Measurements from ENCODE around the gene NKAIN2.

NKAIN2 gene

GRCh38 chr6:124758663-124759062 lies 955.0 kb downstream of the NKAIN2 start:
- DNase-seq (ENCODE audit: extremely low spot score, insufficient read length, low read depth): no peak
- no peak for FAIRE-seq

DNA sequence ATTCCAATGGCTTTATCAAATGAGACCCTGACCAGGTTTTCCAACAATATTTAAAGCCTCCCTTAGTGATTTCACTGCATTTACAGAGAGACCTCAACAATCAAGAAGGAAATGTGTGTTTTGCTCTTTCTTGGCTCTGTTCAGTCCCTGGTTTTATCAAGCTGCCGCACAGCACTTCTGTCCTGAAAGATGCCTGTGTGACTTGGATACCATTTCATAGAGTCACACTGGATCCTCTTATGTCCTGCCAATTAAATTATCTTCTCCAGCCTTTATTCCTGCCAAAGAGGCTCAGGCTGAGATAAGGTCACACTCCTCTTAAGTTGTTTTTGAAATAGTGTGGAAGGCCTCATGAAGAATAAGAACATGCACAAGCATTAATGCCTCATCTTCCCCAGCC lies 961.6 kb downstream of the NKAIN2 start:
- FAIRE-seq (no peak), DNase-seq (ENCODE audit: extremely low spot score, insufficient read length, low read depth) (no peak)

- FAIRE-seq (no peak), DNase-seq (ENCODE audit: extremely low spot score, insufficient read length, low read depth) (no peak)
Observed at GRCh38 chr6:124768224-124768623, 964.6 kb downstream of the NKAIN2 start.

DNA sequence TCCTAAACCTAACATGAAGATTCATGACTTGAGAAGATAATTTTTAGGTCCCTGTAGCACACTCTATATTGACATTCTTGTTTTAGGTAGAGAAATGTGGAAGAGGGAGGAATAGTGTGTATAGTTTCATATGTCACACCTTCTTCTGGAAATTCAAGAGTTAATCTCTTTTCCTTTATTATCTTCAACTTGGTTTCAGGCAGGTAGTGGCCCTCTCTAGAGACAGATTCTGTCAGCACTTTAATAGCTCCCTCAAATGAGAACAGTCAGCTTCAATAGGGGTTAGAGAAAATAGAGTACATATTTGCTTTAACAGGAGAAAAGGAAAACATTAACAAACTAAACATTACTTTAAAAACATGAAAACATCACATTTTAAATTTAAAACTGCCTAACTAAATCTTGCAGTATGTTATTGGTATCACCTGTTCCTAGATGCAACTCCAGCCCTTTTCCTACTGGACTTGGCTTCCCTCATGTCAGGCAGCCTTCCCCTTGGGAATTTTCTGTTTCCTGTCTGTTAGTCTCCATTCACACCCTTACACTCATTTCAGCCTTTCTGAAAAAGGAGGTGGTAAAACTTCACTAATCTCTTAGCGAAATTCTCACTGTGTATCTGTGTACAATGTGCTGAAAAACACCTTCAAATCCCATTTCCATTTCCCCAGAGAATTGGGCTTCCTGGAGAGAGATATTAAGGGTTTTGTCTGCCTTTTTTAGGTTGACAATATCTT lies 966.3 kb downstream of the NKAIN2 start:
- DNase-seq (ENCODE audit: extremely low spot score, insufficient read length, low read depth) (no peak), FAIRE-seq (no peak)

GRCh38 chr6:124770784-124771183 lies 967.1 kb downstream of the NKAIN2 start:
- DNase-seq (ENCODE audit: extremely low spot score, insufficient read length, low read depth) (no peak), FAIRE-seq (no peak)

DNA sequence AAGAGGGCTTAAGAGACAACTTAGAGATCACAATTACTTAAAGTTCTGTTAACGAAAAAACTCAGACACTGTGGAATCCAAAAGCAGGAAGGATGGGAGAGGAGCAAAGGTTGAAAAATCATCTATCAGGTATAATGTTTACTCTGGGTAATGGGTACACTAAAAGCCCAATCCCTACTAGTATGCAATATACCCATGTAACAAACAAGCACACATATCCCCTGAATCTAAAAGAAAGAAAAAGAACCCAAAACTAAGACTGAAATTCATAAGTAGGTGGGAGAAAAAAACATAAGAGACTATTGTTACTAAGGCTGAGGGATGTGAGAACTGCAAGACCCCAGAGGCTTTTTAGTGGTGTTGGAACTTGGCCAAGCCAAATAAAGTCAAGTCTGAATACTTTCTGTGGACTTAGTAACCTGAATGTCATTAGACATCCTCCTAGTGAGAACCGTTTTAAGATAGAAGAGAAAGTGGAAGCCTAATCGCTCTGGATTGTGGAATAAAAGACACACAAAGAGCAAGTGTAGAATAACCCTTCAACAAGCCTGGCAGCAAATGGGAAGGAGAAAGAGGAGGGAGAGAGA lies 969.2 kb downstream of the NKAIN2 start:
- DNase-seq (ENCODE audit: extremely low spot score, insufficient read length, low read depth): no peak
- FAIRE-seq: no peak

- no peak for DNase-seq (ENCODE audit: extremely low spot score, insufficient read length, low read depth)
Observed at GRCh38 chr6:124775121-124775520, 971.5 kb downstream of the NKAIN2 start.

DNA sequence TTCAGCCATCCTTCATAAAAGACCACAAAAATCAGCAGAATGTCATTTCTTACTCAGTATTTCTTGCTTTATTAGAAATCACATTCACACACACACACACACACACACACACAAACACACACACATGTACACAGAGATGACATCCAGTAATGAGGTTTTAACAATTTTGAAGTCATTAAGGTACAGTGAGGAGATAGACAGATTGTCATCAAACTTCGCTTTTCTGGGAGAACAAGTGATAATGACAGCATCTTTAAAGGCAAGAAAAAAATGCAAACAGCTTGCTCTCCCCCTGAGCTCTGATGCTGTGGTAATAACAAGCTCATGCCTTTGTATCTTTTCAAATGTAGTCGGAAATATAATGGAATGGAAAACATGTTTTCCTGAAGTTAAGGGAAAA lies 974.2 kb downstream of the NKAIN2 start:
- FAIRE-seq: no peak
- DNase-seq (ENCODE audit: extremely low spot score, insufficient read length, low read depth): no peak

More at GRCh38 chr6:124775121-124775520, 971.5 kb downstream of the NKAIN2 start:
- FAIRE-seq: no peak

GRCh38 chr6:124780623-124781022 lies 977.0 kb downstream of the NKAIN2 start:
- no peak for DNase-seq (ENCODE audit: extremely low spot score, insufficient read length, low read depth)
- no peak for FAIRE-seq

GRCh38 chr6:124783344-124783743 lies 979.7 kb downstream of the NKAIN2 start:
- FAIRE-seq: no peak
- no peak for DNase-seq (ENCODE audit: extremely low spot score, insufficient read length, low read depth)

DNA sequence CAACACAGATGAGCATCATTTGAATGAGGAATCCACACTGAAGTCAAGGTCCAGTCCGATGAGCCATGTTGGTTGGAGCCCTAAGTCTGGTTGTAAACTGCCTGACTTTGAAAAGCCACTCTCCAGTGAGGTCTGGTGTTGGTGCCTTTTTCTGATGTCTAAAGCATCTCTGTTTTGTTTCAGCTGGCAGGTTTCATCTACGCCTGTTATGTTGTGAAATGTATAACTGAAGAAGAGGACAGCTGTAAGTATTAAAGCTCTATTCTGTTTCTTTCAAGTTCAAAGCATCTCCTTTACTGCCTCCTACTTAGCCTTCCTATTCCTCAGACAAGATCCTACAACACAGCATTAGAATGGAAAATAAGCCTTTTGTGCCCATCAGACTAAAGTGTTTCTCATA lies 987.5 kb downstream of the NKAIN2 start:
- FAIRE-seq: no peak
- DNase-seq (ENCODE audit: extremely low spot score, insufficient read length, low read depth): no peak

DNA sequence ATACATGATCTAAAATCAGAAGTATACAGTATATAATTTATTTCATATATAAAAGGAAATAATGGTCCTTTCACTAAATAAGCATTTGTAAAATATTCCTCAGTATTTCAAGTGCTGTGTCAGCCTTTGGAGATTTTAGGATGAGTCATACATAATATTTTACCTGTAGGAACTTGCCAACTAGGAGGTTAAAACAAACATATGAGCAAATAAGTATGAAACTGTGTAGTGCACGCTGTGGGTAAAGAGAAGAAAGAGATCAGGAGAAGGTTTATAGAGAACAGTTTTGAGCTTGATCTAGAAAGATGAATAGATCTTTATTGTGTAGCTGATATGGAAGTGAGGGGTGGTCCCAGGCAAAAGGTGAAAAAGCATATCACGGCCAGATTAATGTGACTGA lies 988.7 kb downstream of the NKAIN2 start:
- no peak for FAIRE-seq
- no peak for DNase-seq (ENCODE audit: extremely low spot score, insufficient read length, low read depth)

DNA sequence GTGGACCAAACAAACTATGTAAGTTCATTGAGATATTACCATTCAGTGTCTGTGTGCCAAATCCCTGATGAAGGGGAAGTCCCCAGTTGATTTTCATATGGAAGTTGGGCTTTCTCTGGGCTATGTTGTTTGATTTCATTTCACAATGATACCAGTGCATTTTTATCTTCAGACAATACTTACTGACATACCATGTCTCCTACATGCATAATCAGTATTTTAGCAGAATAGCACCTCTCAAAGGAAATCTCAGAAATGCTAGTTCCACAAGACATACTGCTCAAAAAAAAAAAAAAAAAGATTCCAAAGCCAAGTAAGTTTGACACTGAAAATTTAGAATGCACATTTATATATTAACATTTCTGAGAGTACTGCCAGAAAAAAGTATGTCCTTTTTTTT lies 989.7 kb downstream of the NKAIN2 start:
- no peak for FAIRE-seq
- DNase-seq (ENCODE audit: extremely low spot score, insufficient read length, low read depth): no peak

DNA sequence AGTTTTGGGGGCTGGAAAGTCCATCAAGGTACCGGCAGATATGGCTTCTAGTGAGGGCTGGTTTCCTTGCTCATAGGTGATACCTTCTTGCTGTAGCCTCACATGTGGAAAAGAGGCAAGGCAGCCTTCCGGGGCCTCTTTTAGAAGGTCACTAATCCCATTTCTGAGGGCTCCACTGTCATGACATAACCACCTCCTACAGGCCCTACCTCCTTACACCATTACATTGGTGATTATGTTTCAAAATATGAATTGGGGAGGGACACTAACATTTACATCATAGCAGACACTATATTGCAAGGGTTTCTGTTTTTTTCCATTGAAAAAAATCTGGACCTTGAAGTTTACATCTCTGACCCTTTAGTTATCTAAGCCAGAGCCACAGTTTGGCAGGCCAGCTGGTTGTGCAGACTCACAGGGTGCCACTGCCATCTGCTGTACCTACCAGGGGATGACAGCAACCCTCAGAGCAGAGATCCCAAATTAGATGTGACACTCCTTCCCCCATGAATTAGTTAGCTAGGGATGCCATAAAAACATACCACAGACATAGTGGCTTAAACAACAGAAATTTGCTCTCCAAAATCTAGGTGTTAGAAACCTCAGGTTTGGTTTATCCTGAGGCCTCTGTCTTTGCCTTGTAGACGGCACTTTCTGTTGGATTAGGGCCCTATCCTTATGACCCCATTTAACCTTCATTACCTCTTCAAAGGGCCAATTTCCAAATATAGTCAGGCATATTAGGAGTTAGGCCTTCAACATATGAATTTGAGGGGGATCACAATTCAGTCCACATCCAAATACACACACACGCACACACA lies 992.2 kb downstream of the NKAIN2 start:
- DNase-seq (ENCODE audit: extremely low spot score, insufficient read length, low read depth): no peak

DNA sequence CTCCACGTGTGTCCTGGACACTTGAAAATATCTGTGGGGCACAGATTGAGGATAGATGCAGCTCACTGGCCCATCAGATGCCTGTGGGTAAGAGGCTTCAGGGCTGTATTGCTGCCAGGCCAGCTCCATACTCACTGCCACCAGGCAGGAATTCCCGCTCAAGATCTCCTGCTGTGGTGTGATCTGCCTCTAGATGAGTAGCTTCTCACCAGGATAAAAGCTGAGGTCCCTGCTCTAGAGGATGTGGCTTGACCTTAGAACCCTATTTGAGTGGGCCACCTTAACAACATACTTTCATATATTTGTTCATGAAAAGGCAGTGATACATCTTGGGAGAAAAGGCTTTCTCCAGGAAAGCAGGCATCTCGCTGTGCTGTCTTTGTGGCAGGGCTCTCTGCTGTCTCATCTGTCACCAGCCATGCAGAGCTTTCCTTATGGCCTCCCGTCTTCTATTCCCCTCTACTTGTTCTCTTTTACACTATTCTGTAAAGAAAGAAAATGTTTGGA lies 992.9 kb downstream of the NKAIN2 start:
- FAIRE-seq (no peak), DNase-seq (ENCODE audit: extremely low spot score, insufficient read length, low read depth) (no peak)

More for the DNA sequence above, 992.2 kb downstream of the NKAIN2 start:
- FAIRE-seq: no peak

- FAIRE-seq (no peak), DNase-seq (ENCODE audit: extremely low spot score, insufficient read length, low read depth) (no peak)
Observed at GRCh38 chr6:124797224-124797623, 993.6 kb downstream of the NKAIN2 start.

DNA sequence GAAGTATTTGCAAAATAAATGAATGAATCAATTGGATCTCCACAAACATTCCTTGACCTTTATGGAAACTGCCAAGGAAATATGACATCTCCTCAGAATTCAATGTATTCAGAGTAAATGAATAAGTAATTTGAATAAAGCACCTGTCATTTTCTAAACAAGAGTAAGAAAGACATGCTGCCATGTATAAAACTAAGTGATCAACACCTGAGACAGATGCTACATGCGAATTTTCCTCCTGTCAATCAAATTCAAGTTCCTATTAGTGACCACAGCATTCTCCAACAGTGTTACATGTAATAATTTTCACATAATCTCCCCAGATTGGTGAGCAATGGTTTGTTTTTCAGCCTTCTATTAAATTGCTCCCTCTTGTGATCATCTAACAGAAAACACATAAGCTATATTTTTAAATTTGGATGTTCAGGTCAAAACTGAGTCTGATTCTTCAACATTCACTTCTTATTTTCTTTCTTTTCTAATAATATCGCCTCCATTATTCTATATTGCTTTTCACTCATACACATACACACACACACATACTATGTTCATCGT lies 995.4 kb downstream of the NKAIN2 start:
- DNase-seq (ENCODE audit: extremely low spot score, insufficient read length, low read depth) (no peak), FAIRE-seq (no peak)

DNA sequence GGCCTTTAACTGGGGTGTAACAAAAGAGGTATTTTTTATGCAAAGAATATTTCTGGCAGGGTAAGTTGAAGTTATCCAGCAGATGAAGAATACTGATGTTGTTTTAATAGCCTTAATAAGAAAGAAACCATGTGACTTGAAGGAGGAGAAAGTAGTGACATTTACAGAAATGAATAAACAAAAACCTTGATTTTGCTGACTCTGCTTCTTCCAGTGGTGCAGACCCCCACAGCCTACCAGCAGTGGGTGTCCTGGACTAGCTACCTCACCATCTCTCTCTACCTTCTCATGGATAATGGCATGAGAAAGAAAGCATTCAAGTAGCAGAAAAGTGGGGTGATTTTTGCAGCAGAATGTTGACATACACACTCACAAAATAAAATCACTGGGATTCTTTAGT lies 996.0 kb downstream of the NKAIN2 start:
- FAIRE-seq: no peak
- no peak for DNase-seq (ENCODE audit: extremely low spot score, insufficient read length, low read depth)

DNA sequence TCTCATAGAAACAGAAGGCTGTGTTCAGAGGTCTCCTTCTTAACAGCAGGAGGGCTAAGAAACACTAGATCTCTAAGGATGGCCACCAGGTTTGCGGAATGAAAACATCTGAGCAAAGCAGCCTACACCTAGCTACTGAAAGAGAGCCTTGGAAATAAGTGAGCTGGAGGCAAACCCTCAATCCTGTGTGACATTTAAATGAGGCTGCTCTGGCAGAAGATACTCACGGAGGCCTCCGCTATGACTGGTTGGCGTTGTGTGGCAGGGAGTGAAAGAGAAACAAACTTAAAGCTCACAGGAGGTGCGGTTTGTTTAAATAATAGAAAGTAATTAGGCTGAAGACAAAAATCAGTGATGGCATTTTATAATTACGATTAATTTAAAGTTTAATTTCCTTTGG lies 996.6 kb downstream of the NKAIN2 start:
- no peak for DNase-seq (ENCODE audit: extremely low spot score, insufficient read length, low read depth)
- no peak for FAIRE-seq

DNA sequence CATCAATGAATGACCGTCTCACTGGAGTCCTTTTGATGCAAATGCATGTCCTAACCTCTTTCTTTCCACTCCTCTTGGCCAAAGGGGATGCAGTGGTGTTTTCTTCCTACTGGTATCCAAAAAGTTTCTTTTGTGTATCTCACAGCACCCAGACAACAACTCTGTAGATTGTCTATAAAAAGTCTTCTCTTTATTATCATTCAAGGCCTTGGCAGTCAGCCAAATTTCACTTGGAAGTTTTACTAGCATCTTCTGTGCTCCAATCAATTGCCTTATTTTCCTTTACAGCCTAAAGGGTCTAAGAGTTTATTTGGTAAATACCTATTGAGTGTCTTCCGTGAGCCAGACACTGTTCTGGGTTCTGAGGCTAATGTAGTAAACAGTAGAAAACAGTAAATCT lies 1008.4 kb downstream of the NKAIN2 start:
- DNase-seq (ENCODE audit: extremely low spot score, insufficient read length, low read depth) (no peak), FAIRE-seq (no peak)

- FAIRE-seq (no peak), DNase-seq (ENCODE audit: extremely low spot score, insufficient read length, low read depth) (no peak)
Observed at GRCh38 chr6:124819346-124819745, 1015.7 kb downstream of the NKAIN2 start.
